Measurements from ENCODE around the gene COASY. TPM values are rescaled to one million over a fixed set of nuclear protein-coding genes. Genes with fewer than 3 reads are reported as not detected.

Gene COASY
- total RNA-seq, 1 donor from 2014 or later: 10.9 TPM

DNA sequence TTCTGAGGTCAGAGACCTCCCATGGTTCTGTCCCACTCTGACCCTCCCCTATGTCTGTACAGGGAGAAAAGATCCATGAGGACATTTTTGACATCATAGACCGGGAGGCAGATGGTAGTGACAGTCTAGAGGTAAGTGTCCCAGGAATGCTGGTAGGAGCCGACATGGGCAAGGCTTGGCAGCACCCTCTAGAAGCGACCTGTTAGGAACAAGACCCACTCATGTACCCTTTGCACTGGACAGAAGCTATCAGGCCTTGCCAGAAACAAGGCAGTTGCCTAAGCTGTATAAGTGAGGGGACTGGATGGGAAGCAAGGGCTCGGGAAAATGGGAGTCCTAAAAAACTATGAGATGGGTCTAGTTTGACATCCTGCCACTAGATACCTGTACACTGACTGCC, 50.1 kb downstream of the COASY start:
- H3K27ac ChIP-seq: no peak overlapping the region
- DNase-seq (ENCODE audit: low spot score in 2 of 2): no peak

DNA sequence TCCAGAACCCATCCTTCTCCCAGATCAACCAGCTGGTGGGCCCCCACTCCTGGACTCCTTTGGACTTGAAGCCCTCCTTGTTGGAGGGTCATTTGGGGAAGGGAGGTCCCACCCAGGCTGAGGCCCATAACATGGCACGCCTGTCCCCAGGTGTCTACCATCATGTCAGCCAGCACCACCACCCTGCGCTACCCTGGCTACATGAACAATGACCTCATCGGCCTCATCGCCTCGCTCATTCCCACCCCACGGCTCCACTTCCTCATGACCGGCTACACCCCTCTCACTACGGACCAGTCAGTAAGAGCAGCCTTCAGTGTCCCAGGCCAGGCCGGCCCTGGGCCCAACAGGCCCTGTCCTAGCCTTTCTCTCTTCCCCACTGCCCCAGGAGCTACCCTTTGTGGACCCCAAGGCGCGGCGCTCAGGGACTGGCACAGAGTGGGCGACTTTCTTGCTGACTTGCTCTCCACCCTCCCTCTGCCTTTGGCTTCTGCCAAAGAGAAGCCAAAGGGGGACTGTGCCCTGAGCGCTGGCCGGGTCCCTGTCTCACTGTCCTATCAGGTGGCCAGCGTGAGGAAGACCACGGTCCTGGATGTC, 51.8 kb downstream of the COASY start:
- intact Hi-C loops (cut with DNase I): no loop called here
- no peak for DNase-seq (ENCODE audit: low spot score in 2 of 2)
- H3K36me3 ChIP-seq: peaks cover 30 to 32% of the 10 kb centered on the region in 2 donors

More for the DNA sequence above, 50.1 kb downstream of the COASY start:
- peaks cover 30 to 32% of the 10 kb centered on the region in 2 donors for H3K36me3 ChIP-seq
- intact Hi-C loops (cut with DNase I): no loop called here
- TF ChIP-seq, protein P1, sequence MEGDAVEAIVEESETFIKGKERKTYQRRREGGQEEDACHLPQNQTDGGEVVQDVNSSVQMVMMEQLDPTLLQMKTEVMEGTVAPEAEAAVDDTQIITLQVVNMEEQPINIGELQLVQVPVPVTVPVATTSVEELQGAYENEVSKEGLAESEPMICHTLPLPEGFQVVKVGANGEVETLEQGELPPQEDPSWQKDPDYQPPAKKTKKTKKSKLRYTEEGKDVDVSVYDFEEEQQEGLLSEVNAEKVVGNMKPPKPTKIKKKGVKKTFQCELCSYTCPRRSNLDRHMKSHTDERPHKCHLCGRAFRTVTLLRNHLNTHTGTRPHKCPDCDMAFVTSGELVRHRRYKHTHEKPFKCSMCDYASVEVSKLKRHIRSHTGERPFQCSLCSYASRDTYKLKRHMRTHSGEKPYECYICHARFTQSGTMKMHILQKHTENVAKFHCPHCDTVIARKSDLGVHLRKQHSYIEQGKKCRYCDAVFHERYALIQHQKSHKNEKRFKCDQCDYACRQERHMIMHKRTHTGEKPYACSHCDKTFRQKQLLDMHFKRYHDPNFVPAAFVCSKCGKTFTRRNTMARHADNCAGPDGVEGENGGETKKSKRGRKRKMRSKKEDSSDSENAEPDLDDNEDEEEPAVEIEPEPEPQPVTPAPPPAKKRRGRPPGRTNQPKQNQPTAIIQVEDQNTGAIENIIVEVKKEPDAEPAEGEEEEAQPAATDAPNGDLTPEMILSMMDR (IDR thresholded peaks at IDR 0.05): no peak
- H3K9me3 ChIP-seq: no peaks in the 10 kb centered on the region
- no peaks in the 10 kb centered on the region for H3K27me3 ChIP-seq
- H3K4me3 ChIP-seq: no peak overlapping the region
- H3K4me1 ChIP-seq: peaks cover 0 to 12% of the 10 kb centered on the region in 2 donors

More for the DNA sequence above, 51.8 kb downstream of the COASY start:
- TF ChIP-seq, protein P1 (IDR thresholded peaks at IDR 0.05): no peak
- Histone ChIP-seq H3K4me1 (peaks cover 0 to 11% of the 10 kb centered on the region in 2 donors), H3K27me3 (no peaks in the 10 kb centered on the region), H3K9me3 (no peaks in the 10 kb centered on the region), H3K4me3 (no peak overlapping the region), H3K27ac (no peak overlapping the region)

Other genes with a start within 250 kb of the COASY start
- gene STAT3, start 173.7 kb upstream of the COASY start, total RNA-seq: 181 TPM
- 548 TPM for gene CAVIN1, start 138.9 kb upstream of the COASY start, total RNA-seq
- 59.0 TPM for gene ATP6V0A1, start 103.3 kb upstream of the COASY start, total RNA-seq
- gene NAGLU, start 25.9 kb upstream of the COASY start, total RNA-seq: 94.7 TPM
- gene HSD17B1, start 9.2 kb upstream of the COASY start, total RNA-seq: not detected
- gene MLX, start 5.0 kb downstream of the COASY start, total RNA-seq: 15.8 TPM
- 2.9 TPM for gene PSMC3IP, start 15.6 kb downstream of the COASY start, total RNA-seq
- gene RETREG3, start 47.2 kb downstream of the COASY start, total RNA-seq: 51.3 TPM
- 10.5 TPM for gene TUBG1, start 47.5 kb downstream of the COASY start, total RNA-seq
- gene TUBG2, start 97.1 kb downstream of the COASY start, total RNA-seq: 73.1 TPM
- 105 TPM for gene PLEKHH3, start 114.8 kb downstream of the COASY start, total RNA-seq
- 91.2 TPM for gene CCR10, start 119.7 kb downstream of the COASY start, total RNA-seq
- gene CNTNAP1, start 120.4 kb downstream of the COASY start, total RNA-seq: 10.5 TPM
- gene EZH1, start 182.9 kb downstream of the COASY start, total RNA-seq: 169 TPM
- 80.5 TPM for gene RAMP2, start 199.1 kb downstream of the COASY start, total RNA-seq
- gene VPS25, start 211.3 kb downstream of the COASY start, total RNA-seq: 40.9 TPM
- not detected for gene WNK4, start 218.5 kb downstream of the COASY start, total RNA-seq
- gene COA3, start 236.6 kb downstream of the COASY start, total RNA-seq: 9.8 TPM
- not detected for gene CNTD1, start 236.7 kb downstream of the COASY start, total RNA-seq

Measured in ascending aorta (tissue), 2 donors.